ENCODE measurements around the gene INTS3. TPM values are rescaled to one million over a fixed set of nuclear protein-coding genes. Genes with fewer than 3 reads are reported as not detected.
"Not testable (repeated sequence)": the region's sequence is repeated elsewhere in the genome, so short reads cannot be mapped to it uniquely, and the experiment has no call there.

The INTS3 gene
- total RNA-seq, 2 experiments from 2014 or later = 53.7 to 54.5 TPM

DNA sequence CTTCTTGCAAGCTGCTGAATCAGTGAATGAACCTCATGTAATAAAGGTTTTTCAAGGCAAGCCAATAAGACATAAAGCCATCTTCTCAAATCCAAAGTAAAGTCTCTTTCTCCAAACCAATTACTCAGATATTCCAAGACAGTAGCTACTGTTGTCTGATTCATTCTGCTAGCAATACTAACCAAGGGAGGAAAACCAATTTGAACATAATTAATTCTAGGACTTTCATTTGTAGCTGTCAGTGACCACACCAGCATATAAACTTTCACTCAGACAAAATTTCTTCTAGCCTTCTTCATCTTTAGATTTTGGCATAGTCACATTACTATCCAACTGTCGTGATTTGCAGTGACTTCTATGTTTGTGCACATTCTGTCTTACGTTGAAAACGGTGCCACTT, 10.5 kb upstream of the INTS3 start:
- no peak overlapping the region for H3K27ac Mint-ChIP-seq
- H3K4me3 Mint-ChIP-seq = no peak overlapping the region
- no peak for DNase-seq
- no peaks in the 10 kb centered on the region for H3K36me3 Mint-ChIP-seq (ENCODE audit: low read depth)
- ATAC-seq = no peak
- ChIA-PET POLR2A (no interaction called here), CTCF (no interaction called here)
- no peaks in the 10 kb centered on the region for H3K27me3 Mint-ChIP-seq (ENCODE audit: low read depth)
- no peaks in the 10 kb centered on the region for H3K9me3 Mint-ChIP-seq (ENCODE audit: insufficient read depth)
- no peaks in the 10 kb centered on the region for H3K4me1 Mint-ChIP-seq (ENCODE audit: low read depth)

- POLR2A ChIA-PET = no interaction called here
- no peak overlapping the region for H3K4me3 Mint-ChIP-seq
- H3K36me3 Mint-ChIP-seq (ENCODE audit: low read depth) = no peaks in the 10 kb centered on the region
- H3K27me3 Mint-ChIP-seq (ENCODE audit: low read depth) = no peaks in the 10 kb centered on the region
- no peaks in the 10 kb centered on the region for H3K9me3 Mint-ChIP-seq (ENCODE audit: insufficient read depth)
- no peak for ATAC-seq
- no peak overlapping the region for H3K27ac Mint-ChIP-seq
- peaks cover 7% of the 10 kb centered on the region for H3K4me1 Mint-ChIP-seq (ENCODE audit: low read depth)
- no peak for DNase-seq
- CTCF ChIA-PET = no interaction called here
These were observed 4.2 kb upstream of the INTS3 start for GRCh38 chr1:153723687-153724086.

GRCh38 chr1:153724634-153725033, 3.2 kb upstream of the INTS3 start:
- H3K4me1 Mint-ChIP-seq (ENCODE audit: low read depth) = peaks cover 15% of the 10 kb centered on the region
- CTCF ChIA-PET; H3K9me3 Mint-ChIP-seq (ENCODE audit: insufficient read depth); H3K27me3 Mint-ChIP-seq (ENCODE audit: low read depth); ATAC-seq; POLR2A ChIA-PET; H3K4me3 Mint-ChIP-seq; DNase-seq; H3K36me3 Mint-ChIP-seq (ENCODE audit: low read depth); H3K27ac Mint-ChIP-seq: not testable (repeated sequence)

- POLR2A ChIA-PET = interaction anchor here (0.9 to 2.0 kb wide), 6 partner anchors 26 to 262 kb away, joined by 3 to 10 read pairs (median 4); partner anchors contain the start of genes CHTOP and RPS27
- Mint-ChIP-seq H3K27me3 (ENCODE audit: low read depth) (no peaks in the 10 kb centered on the region), H3K9me3 (ENCODE audit: insufficient read depth) (no peaks in the 10 kb centered on the region), H3K36me3 (ENCODE audit: low read depth) (peaks cover 21% of the 10 kb centered on the region), H3K4me1 (ENCODE audit: low read depth) (peaks cover 32% of the 10 kb centered on the region), H3K4me3 (peak overlapping the region; percentile 93), H3K27ac (peak overlapping the region; percentile 94)
- DNase-seq (peak; percentile 43), ATAC-seq (peak; percentile 9)
- CTCF ChIA-PET = interaction anchor here (0.9 to 1.4 kb wide), 3 partner anchors 48 to 238 kb away, joined by 3 to 4 read pairs (median 4); no protein-coding TSS in a partner anchor
These were observed 636 bp downstream of the INTS3 start for GRCh38 chr1:153728305-153729066.

- ATAC-seq = no peak
- peak overlapping the region; percentile 20 for H3K4me3 Mint-ChIP-seq
These were observed 2.7 kb downstream of the INTS3 start for GRCh38 chr1:153730468-153730988.

GRCh38 chr1:153733970-153734369, 6.1 kb downstream of the INTS3 start:
- H3K36me3 Mint-ChIP-seq (ENCODE audit: low read depth) = peaks cover 32% of the 10 kb centered on the region
- DNase-seq = no peak
- H3K4me3 Mint-ChIP-seq = no peak overlapping the region
- ATAC-seq = no peak
- ChIA-PET POLR2A (interaction anchor here (0.6 kb wide), 1 partner anchor 97 kb away, joined by 3 read pairs; no protein-coding TSS in a partner anchor), CTCF (interaction anchor here (1.9 kb wide), 1 partner anchor 17 kb away, joined by 6 read pairs; no protein-coding TSS in a partner anchor)
- H3K9me3 Mint-ChIP-seq (ENCODE audit: insufficient read depth) = no peaks in the 10 kb centered on the region
- H3K27me3 Mint-ChIP-seq (ENCODE audit: low read depth) = no peaks in the 10 kb centered on the region
- no peak overlapping the region for H3K27ac Mint-ChIP-seq
- H3K4me1 Mint-ChIP-seq (ENCODE audit: low read depth) = peaks cover 29% of the 10 kb centered on the region

More at GRCh38 chr1:153730468-153730988, 2.7 kb downstream of the INTS3 start:
- Mint-ChIP-seq H3K4me1 (ENCODE audit: low read depth) (peaks cover 38% of the 10 kb centered on the region), H3K27me3 (ENCODE audit: low read depth) (no peaks in the 10 kb centered on the region), H3K27ac (peak overlapping the region; percentile 23), H3K9me3 (ENCODE audit: insufficient read depth) (no peaks in the 10 kb centered on the region), H3K36me3 (ENCODE audit: low read depth) (peaks cover 31% of the 10 kb centered on the region)
- POLR2A ChIA-PET = interaction anchor here (0.7 kb wide), 1 partner anchor 401 kb away, joined by 5 read pairs; no protein-coding TSS in a partner anchor
- DNase-seq = no peak
- CTCF ChIA-PET = interaction anchor here (1.3 kb wide), 1 partner anchor 19 kb away, joined by 3 read pairs; no protein-coding TSS in a partner anchor

- CTCF ChIA-PET = interaction anchor here (1.9 kb wide), 1 partner anchor 16 kb away, joined by 6 read pairs; no protein-coding TSS in a partner anchor
- Mint-ChIP-seq H3K4me1 (ENCODE audit: low read depth) (peaks cover 24% of the 10 kb centered on the region), H3K4me3 (no peak overlapping the region), H3K9me3 (ENCODE audit: insufficient read depth) (no peaks in the 10 kb centered on the region), H3K27me3 (ENCODE audit: low read depth) (no peaks in the 10 kb centered on the region), H3K36me3 (ENCODE audit: low read depth) (peaks cover 28% of the 10 kb centered on the region), H3K27ac (peak overlapping the region; percentile 57)
- DNase-seq (no peak), ATAC-seq (no peak)
- POLR2A ChIA-PET = interaction anchor here (0.6 kb wide), 2 partner anchors 57 to 97 kb away, joined by 3 read pairs; no protein-coding TSS in a partner anchor
These were observed 6.7 kb downstream of the INTS3 start for GRCh38 chr1:153734396-153735089.

DNA sequence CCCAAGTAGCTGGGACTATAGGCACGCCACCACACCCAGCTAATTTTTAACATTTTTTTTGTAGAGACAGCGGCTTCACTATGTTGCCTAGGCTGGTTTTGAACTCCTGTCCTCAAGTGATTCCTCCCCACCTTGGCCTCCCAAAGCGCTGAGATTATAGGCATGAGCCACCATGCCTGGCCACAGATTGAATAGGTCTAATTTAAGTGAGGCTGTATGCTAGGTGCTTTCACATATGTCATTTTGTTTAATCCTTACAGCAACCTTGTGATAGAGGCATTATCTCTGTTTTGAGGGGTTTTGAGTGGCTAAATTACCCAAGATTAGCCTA, 7.2 kb downstream of the INTS3 start:
- DNase-seq (no peak), ATAC-seq (no peak)
- Mint-ChIP-seq H3K4me1 (ENCODE audit: low read depth) (peaks cover 19% of the 10 kb centered on the region), H3K27ac (no peak overlapping the region), H3K4me3 (no peak overlapping the region), H3K9me3 (ENCODE audit: insufficient read depth) (no peaks in the 10 kb centered on the region), H3K36me3 (ENCODE audit: low read depth) (peaks cover 25% of the 10 kb centered on the region), H3K27me3 (ENCODE audit: low read depth) (no peaks in the 10 kb centered on the region)
- ChIA-PET POLR2A (interaction anchor here (0.6 kb wide), 1 partner anchor 56 kb away, joined by 3 read pairs; no protein-coding TSS in a partner anchor), CTCF (interaction anchor here (1.9 kb wide), 1 partner anchor 16 kb away, joined by 6 read pairs; no protein-coding TSS in a partner anchor)

DNA sequence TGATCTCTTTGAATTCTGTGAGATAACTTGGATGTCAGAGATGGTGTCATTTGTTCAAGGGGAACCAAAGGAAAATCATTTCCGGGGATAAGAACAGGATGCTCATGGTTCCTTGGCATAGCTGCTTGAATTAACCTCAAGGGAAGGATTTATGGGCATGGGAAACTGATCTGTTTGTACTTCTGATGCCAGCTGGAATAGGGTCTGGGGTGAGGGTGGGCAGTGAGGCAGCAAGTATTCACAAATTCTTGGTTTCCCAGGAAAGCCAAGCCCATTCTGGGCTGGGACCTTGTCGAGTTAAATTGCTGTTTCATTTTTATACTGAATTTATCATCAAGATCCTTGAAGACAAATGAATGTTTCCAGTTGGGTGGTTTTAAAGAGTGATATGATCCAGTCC, 14.1 kb downstream of the INTS3 start:
- ATAC-seq (no peak), DNase-seq (no peak)
- Mint-ChIP-seq H3K36me3 (ENCODE audit: low read depth) (peaks cover 44% of the 10 kb centered on the region), H3K9me3 (ENCODE audit: insufficient read depth) (no peaks in the 10 kb centered on the region), H3K27me3 (ENCODE audit: low read depth) (no peaks in the 10 kb centered on the region), H3K4me3 (no peak overlapping the region), H3K27ac (peak overlapping the region; percentile 20), H3K4me1 (ENCODE audit: low read depth) (peaks cover 11% of the 10 kb centered on the region)
- POLR2A ChIA-PET = interaction anchor here (1.4 kb wide), 1 partner anchor 249 kb away, joined by 3 read pairs; the partner anchor contains the start of gene RPS27
- CTCF ChIA-PET = interaction anchor here (1.0 kb wide), 1 partner anchor 245 kb away, joined by 4 read pairs; the partner anchor contains the start of gene RAB13

GRCh38 chr1:153742411-153743142, 14.7 kb downstream of the INTS3 start:
- no peak overlapping the region for H3K4me3 Mint-ChIP-seq
- no peaks in the 10 kb centered on the region for H3K27me3 Mint-ChIP-seq (ENCODE audit: low read depth)
- peaks cover 11% of the 10 kb centered on the region for H3K4me1 Mint-ChIP-seq (ENCODE audit: low read depth)
- no peak for DNase-seq
- peaks cover 47% of the 10 kb centered on the region for H3K36me3 Mint-ChIP-seq (ENCODE audit: low read depth)
- ChIA-PET POLR2A (interaction anchor here (1.4 kb wide), 1 partner anchor 248 kb away, joined by 3 read pairs; the partner anchor contains the start of gene RPS27), CTCF (interaction anchor here (1.3 kb wide), 1 partner anchor 10 kb away, joined by 3 read pairs; no protein-coding TSS in a partner anchor)
- peak overlapping the region; percentile 20 for H3K27ac Mint-ChIP-seq
- no peaks in the 10 kb centered on the region for H3K9me3 Mint-ChIP-seq (ENCODE audit: insufficient read depth)
- no peak for ATAC-seq

- Mint-ChIP-seq H3K4me1 (ENCODE audit: low read depth) (peaks cover 17% of the 10 kb centered on the region), H3K27ac (no peak overlapping the region), H3K9me3 (ENCODE audit: insufficient read depth) (no peaks in the 10 kb centered on the region), H3K27me3 (ENCODE audit: low read depth) (no peaks in the 10 kb centered on the region), H3K36me3 (ENCODE audit: low read depth) (peaks cover 62% of the 10 kb centered on the region), H3K4me3 (no peak overlapping the region)
- ChIA-PET POLR2A (interaction anchor here (0.6 kb wide), 1 partner anchor 216 kb away, joined by 6 read pairs; no protein-coding TSS in a partner anchor), CTCF (no interaction called here)
- ATAC-seq (no peak), DNase-seq (no peak)
These were observed 17.6 kb downstream of the INTS3 start for GRCh38 chr1:153745417-153745816.
